SK-N-MC (cell line): ENCODE results near the gene TTLL11.

Source experiments
- EZH2 ChIP-seq: fragments of 200-600 bp; sonication (generic); IDR thresholded peaks from one replicate; pipeline ENCODE4 v1.6.1; 2017; ENCODE audit warnings: antibody characterized with exemption
- FOXP2 ChIP-seq: optimal IDR thresholded peaks from 2 replicates; pipeline ENCODE3; 2011; ENCODE audit warnings: mild to moderate bottlenecking, moderate library complexity; ENCODE audit not compliant: insufficient read depth; ENCODE audit errors: extremely low read length, control extremely low read depth
- POLR2AphosphoS5 ChIP-seq: IDR thresholded peaks from 2 replicates; pipeline ENCODE4 v1.6.1; 2012; ENCODE audit warnings: mild to moderate bottlenecking, low read depth, low read length, borderline replicate concordance

- TF ChIP-seq POLR2AphosphoS5 (no peak), FOXP2 (no peak), EZH2 (no peak)
These were observed 62.8 kb downstream of the TTLL11 start for GRCh38 chr9:122030357-122030756.
